HG03460 (cell line): Measurements from ENCODE around the gene CHD2.

ENCODE experiments used
- ATAC-seq: cut with Tn5 transposase; IDR thresholded peaks from one replicate; pipeline ENCODE4 v1.9.1; 2021; ENCODE audit not compliant: unreplicated experiment

The CHD2 gene

DNA sequence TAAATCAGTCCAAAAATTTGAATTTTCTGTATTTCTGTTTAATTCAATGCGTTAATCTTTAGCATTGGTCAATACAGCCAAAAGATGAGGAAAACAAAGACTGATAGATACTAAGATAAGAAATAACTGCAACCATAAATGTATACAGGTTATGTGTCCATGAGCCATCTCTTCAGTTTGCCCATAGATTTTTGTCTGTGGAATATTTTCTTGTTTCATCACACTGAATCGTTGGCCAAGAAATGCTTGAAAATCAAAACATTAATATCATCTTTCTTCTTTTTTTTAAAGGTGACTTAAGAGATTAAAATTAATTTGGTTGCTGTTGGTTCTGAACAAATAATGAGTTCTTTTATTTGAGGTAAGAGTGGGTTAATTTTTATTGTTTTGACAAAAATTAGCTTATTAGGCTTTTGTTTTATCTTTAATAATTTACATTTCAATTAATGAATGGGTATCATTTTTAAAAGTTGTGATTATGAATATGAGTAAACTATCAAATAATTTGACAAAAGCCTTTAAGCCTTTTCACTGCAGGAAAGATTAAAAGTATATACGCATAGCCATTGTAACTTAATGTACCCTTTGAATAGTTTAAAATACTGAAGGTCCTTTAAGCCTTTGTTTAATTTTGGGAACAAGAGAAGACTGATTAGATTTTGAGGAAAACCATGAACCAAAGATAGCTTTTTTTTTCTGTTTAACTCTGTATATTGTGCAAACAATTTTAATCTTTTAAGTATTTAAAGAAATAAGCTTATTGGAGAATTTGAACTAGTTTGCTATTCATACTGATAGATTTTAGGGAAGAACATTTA, 14.7 kb upstream of the CHD2 start:
- ATAC-seq = no peak

- ATAC-seq = no peak
These were observed 14.0 kb upstream of the CHD2 start for GRCh38 chr15:92886042-92886537.

GRCh38 chr15:92886815-92887214, 13.3 kb upstream of the CHD2 start:
- ATAC-seq = no peak

- ATAC-seq = no peak
These were observed 12.3 kb upstream of the CHD2 start for GRCh38 chr15:92887869-92888268.

GRCh38 chr15:92889390-92890107, 10.6 kb upstream of the CHD2 start:
- no peak for ATAC-seq

GRCh38 chr15:92891533-92892200, 8.5 kb upstream of the CHD2 start:
- no peak for ATAC-seq

GRCh38 chr15:92892201-92892555, 7.9 kb upstream of the CHD2 start:
- no peak for ATAC-seq

DNA sequence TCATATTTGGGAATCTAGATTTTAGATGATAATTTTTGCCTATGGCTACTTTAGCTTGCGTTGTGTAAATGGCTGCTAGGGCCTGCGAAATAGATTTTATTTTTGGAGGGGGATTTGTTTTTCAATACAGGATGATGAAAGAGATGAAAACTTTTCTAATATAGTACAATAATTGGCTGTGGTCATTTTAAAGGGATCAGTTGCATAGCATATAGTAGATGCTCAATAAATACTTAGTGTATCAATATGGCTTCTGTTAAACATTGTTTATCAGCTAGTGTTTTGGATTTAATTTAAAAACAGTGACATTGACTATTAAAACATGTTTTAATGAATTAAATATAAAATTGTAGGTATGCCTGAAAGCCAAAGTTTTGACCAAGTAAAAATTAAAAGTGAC, 6.9 kb upstream of the CHD2 start:
- no peak for ATAC-seq

- no peak for ATAC-seq
These were observed 3.6 kb upstream of the CHD2 start for GRCh38 chr15:92896561-92896960.

DNA sequence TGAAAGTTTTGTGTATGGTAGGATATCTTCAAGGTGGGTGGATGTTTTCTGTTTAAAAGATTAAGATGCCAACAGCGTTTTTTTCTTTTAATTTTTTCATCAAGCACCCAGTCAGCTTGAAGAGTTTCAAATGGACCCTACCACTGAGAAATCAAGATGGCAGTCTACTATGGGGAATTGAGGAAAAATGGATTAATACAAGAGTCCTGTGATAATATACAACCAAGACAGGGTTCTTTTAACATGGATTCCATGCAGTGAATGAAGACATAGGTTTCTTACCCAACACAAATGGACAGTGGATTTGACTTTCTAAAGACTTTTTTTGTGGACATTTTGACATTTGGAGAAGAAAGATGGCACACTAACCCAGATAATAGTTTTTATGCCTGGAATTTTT, 2.5 kb upstream of the CHD2 start:
- ATAC-seq = no peak

DNA sequence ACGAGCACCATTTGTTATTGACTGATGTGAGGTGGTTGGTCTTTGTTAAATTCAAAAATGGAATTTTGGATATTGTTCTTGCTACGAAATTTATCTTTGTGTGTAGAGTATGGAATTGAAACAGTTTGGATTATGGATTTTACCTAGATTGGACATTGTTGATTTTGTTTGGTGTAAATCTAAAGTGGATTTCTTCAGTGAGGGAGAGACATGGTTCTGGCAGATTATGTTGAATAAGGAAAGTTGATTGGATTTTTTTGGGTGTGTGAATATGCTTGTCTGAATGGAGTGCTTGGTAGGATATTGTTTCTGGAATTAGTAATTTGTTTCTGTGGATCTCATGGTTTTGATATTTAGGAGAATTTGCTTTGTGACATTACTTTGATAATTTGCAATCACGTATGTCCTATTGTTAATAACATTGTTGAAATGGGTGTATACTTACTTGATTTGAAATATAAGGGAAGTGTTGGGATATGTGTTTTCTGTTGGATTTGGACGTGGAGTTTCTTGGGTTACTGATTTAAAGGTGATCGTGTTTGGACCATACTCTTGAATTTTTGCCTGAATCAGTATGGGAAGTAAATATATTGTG, 1.0 kb upstream of the CHD2 start:
- ATAC-seq = no peak

DNA sequence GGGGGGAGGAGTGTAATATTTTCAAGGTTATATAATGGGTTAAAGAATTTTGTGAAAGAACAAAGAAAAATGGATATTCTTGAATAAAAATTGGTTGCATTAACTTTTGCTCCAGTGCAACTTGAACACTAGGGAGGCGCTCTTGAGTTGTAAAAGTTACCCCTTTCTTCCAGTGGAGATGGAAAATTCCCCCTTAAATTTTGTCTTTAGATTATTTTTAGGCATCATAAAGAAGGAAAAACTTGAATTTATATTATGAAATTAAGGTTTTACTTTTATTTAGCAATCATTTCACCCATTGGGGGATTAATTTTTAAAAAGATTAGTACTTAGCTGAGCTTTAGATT, 550 bp upstream of the CHD2 start:
- no peak for ATAC-seq

DNA sequence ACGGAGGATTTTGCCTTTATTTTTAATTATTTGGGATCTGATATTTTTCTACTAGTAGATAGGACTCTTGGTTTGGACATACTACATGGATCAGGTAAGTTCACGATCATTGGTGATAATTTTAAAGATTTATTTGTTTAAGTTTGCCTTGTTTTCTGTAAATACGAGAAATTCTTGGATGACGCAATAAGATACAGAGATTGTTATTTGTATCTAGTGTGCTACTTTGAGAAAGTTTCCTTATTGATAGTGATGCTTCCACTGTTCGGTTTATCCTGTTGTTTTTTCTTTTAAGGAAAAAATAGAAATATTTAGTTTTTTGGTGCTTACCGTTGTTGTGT, 577 bp downstream of the CHD2 start:
- no peak for ATAC-seq

DNA sequence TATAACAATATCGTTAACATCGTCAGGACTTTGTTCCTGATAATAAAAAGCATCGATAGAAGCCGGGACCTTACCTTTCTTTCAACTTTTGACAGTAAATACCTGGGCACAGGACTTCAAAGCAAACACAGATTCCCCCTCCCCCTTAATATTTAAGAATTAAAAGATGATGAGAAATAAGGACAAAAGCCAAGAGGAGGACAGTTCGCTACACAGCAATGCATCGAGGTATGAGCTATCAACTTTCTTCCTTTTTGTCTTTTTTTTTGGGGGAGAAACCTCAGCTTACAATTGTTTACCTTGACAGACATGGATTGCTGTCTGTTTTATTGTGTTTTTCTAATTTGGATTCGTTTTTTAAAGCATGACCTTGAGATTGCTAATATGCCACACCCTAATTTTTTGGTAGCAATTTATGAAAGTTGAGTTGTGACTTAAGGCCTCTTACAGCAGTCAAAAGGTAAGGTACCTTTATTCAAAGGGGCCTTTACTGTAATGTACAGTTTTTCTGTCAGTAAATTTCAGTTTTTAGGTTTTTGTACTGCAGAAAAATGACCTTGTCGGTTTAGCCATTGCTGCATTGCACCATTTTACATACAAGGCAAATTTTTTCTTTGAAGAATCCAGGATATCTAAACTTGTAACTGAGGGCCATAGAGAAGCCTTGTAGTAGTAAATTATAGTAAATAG, 1.1 kb downstream of the CHD2 start:
- ATAC-seq = no peak

DNA sequence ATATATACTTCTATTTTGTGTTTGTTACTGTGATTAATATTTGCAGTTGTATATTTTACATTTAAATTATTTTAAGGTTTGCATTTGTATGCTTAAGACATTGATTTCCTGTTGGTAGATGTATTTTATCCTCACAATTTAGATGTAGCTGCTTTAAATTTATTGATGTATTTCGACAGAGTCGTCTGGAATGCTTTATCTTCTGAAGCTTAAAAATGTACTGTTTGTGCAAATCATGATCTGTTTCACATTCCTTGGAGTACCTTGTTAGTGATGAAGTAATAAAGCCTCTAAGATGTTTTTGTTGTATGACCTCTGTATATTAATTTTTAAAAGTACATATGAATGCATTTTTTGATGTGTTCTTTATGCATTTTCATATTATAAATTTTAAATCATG, 1.9 kb downstream of the CHD2 start:
- no peak for ATAC-seq

DNA sequence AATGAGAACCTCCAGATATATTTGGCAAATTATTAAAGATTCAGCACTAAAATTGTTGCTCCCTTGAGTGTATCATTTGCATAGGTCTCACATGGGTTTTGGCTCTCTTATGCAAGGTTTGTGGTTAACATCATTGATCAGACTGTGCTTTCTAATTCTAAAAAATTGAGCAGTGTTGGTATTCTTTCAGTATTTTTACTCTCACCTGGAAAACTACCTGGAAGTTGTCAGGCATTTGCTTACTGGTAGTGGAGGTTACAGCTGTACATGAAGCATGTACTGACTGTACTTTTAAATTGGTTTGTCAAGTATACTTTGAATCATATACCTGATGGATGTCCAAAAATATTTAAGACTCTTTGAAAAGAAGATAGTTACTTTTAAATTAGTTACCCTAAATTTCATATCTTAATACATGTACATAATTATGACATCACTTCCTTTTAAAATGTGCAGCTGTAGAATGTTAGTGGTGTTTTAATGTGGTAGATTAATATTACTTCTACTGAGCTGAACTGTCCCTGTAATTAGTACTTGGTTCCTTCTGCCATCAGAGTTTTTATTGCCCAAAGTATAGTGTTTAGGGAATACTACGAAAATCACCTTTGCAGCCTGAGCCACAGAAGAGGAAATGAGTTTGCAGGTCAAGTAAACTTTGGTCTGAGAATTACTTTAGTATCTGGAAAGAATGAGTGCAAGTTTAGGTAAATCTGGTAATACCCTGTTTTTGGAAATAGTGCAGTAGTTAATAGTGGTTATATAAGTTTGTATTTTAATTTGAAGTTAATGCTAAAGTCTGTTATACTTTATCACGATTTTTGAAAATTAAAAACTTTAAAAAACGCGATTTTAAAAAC, 2.8 kb downstream of the CHD2 start:
- no peak for ATAC-seq

GRCh38 chr15:92903631-92903965, 3.5 kb downstream of the CHD2 start:
- ATAC-seq = no peak

- peak; percentile 78 for ATAC-seq
These were observed 4.0 kb downstream of the CHD2 start for GRCh38 chr15:92903966-92904721.

DNA sequence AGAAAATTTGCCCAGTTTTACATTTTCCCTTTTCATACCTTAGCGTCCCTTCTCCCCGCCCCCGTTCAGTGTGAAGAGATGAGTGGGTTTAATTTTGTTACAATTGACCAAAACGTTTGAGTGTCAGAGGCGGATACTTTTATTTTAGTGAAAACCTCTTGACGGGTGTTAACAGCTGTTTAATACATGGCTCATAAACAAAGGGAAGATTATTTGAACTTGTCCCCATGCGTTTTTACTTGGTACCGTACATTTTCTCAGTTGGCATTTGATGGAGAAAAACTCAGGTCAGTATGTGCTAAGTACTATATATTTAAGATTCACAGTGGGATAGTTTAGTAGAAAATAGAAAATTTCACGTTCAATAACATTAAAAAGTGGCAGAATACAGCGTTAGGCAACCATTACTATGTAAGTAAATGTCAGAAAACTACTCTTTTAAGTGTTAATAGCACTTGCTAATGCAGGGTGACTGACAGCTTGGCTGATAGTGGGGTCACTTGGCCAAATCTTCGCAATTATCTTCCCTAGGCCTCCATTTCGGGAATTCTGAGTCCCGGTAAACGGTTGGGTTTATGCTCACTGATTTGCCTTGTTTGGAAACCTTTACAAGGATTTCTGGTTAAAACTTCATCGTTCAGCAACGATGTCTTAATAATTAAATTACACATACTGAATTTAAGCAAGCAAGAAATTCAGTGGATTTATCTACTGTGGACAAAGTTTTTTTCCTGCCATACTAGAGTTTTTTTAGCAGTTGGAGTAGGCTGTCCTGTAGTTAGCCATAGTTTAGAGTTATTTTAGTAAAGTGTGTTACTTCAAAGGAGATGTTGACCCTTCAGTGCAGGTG, 4.8 kb downstream of the CHD2 start:
- ATAC-seq = no peak
